Ovary (tissue), 9 donors: ENCODE measurements around the gene ZNF71. TPM values are rescaled to one million over a fixed set of nuclear protein-coding genes. Genes with fewer than 3 reads are reported as not detected.

Experiments
- DNase-seq, 5 donors: peaks; one replicate each; pipeline ENCODE4 v3.0.0-alpha.2; 2019 to 2020
- H3K27ac ChIP-seq, 2 donors: fragments of 200-600 bp; one replicate each; pipeline versions ENCODE4 v1.5.1 to v1.8.0; 2019 to 2022
- H3K27me3 ChIP-seq: fragments of 200-600 bp; one replicate; pipeline ENCODE4 v1.8.0; 2022
- H3K36me3 ChIP-seq: fragments of 200-600 bp; sonication (generic); one replicate; pipeline ENCODE4 v1.5.1; 2019
- H3K4me1 ChIP-seq: one replicate; pipeline ENCODE4 v1.8.1; 2013; ENCODE audit warnings: mild to moderate bottlenecking, moderate library complexity; ENCODE audit not compliant: insufficient read depth
- H3K4me3 ChIP-seq: fragments of 200-600 bp; sonication (generic); one replicate; pipeline ENCODE4 v1.5.1; 2017
- H3K9me3 ChIP-seq, 2 donors: fragments of 200-600 bp in 1 of 2; sonication (generic) in 1 of 2; one replicate each; pipeline versions ENCODE4 v1.5.1 to v1.8.1; 2013 to 2019; ENCODE audit warnings: mild to moderate bottlenecking in 1 of 2, moderate library complexity in 1 of 2
- CTCF ChIP-seq, 3 donors: fragments of 450-650 bp in 2 of 3; fragments of 200-600 bp in 1 of 3; IDR thresholded peaks; one replicate each; pipeline versions ENCODE4 v1.5.1 to v1.8.0; 2016 to 2022; ENCODE audit warnings: antibody characterized with exemption in 3 of 3, mild to moderate bottlenecking in 1 of 3
- EP300 ChIP-seq: sonication (generic); formaldehyde crosslinking; IDR thresholded peaks from one replicate; pipeline ENCODE4 v1.6.1; 2017; ENCODE audit warnings: antibody characterized with exemption
- POLR2A ChIP-seq: fragments of 450-650 bp; IDR thresholded peaks from one replicate; pipeline ENCODE4 v1.6.1; 2017; ENCODE audit warnings: antibody characterized with exemption, mild to moderate bottlenecking, moderate library complexity
- WGBS, 3 donors: extraction: QIAGEN DNeasy Blood & Tissue Kit in 1 of 3; methylation state at CpG; one replicate each; pipeline versions ENCODE4 v1.1.5 to v1.1.7; 2013 to 2017; 5-methylcytosine and 5-hydroxymethylcytosine counted together
- intact Hi-C, 4 donors: fragments of 100-400 bp; cut with DNase I; formaldehyde crosslinking; loops; one replicate each; pipeline versions ENCODE4 v1.11.0 to v1.15.1; 2022 to 2023
- polyA plus RNA-seq, 2 donors: library from polyadenylated mRNA; stranded (reverse); fragments of 200-250 nt in 1 of 2; fragments of 350-450 nt in 1 of 2; fragmentation: Illumina TruSeq in 1 of 2; extraction: RNeasy Lipid Tissue Mini Kit (QIAGEN cat#74804) in 1 of 2; gene quantifications; one replicate each; pipeline ENCODE4 v1.2.3, GENCODE V29; 2013 to 2014
- total RNA-seq, 7 donors: library from RNA; depleted of rRNA in 2 of 7; stranded (reverse); fragments of >200 nt in 2 of 7; fragmentation: NEBNext Ultra II Directional in 3 of 7; extraction: Animal tissue kit (Norgen Biotek cat#: 25700) in 3 of 7; gene quantifications; one replicate each; pipeline versions ENCODE4 v1.1.0 to v1.2.4, GENCODE V29; 2016 to 2023
- donor health status: DM: no; HTN: no; CAD: no; lungs with moderate emphysema.
- donor health status: DM: no; HTN: no; CAD: no.
- donor health status: Bipolar disorder and iron deficiency.
- donor health status: DM: yes; HTN: yes; CAD: no.
- donor health status: DM: no; HTN: no; CAD: no.
- donor health status: DM: yes; HTN: yes; CAD: no.

Gene ZNF71
- total and polyA plus RNA-seq, 9 donors = 3.4 to 9.8 (median 7.7) TPM

DNA sequence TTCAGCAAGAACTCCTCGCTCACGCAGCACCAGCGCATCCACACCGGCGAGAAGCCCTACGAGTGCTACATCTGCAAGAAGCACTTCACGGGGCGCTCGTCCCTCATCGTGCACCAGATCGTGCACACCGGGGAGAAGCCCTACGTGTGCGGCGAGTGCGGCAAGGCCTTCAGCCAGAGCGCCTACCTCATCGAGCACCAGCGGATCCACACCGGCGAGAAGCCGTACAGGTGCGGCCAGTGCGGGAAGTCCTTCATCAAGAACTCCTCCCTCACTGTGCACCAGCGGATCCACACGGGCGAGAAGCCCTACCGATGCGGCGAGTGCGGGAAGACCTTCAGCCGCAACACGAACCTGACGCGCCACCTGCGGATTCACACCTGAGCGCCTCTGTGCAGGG, 27.3 kb downstream of the ZNF71 start:
- peaks cover 5 to 46% of the 10 kb centered on the region in 2 donors for H3K9me3 ChIP-seq
- peaks cover 3% of the 10 kb centered on the region for H3K36me3 ChIP-seq
- no peak for TF ChIP-seq EP300
- TF ChIP-seq CTCF (IDR thresholded peaks at IDR 0.05) = no peak
- no peak for TF ChIP-seq POLR2A
- no peak overlapping the region for H3K27ac ChIP-seq
- H3K27me3 ChIP-seq = no peaks in the 10 kb centered on the region
- intact Hi-C loops = no loop called here
- DNase-seq = no peak
- H3K4me1 ChIP-seq = no peaks in the 10 kb centered on the region
- no peak overlapping the region for H3K4me3 ChIP-seq
- WGBS, 3 donors = 91 to 95% (median 94%) methylated on average over 37 of the region's 37 CpGs

GRCh38 chr19:56623006-56623405, 27.9 kb downstream of the ZNF71 start:
- TF ChIP-seq EP300 (no peak), POLR2A (no peak), CTCF (IDR thresholded peaks at IDR 0.05) (no peak)
- peaks cover 5 to 40% of the 10 kb centered on the region in 2 donors for H3K9me3 ChIP-seq

DNA sequence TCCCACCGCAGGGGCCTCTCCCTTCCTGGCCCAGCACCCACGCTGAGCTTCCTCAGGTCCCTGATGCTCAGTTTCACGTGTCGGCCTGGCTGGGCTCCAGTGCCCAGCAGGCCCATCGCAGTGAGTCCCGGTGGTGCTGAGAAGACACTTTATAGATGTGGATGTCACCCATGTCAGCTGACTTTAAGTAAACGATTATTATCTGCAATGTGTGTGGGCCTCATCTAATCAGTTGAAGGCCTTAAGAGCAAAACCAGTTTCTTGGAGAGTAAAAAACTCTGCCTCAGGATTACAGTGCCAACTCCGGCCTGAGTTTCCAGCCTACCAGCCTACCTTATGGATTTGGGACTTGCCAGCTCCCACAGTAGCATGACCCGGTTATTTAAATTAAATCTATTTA, 30.6 kb downstream of the ZNF71 start:
- intact Hi-C loops = no loop called here
- Histone ChIP-seq H3K36me3 (peaks cover 3% of the 10 kb centered on the region), H3K4me1 (no peaks in the 10 kb centered on the region), H3K9me3 (peaks cover 0 to 25% of the 10 kb centered on the region in 2 donors), H3K27me3 (no peaks in the 10 kb centered on the region), H3K4me3 (no peak overlapping the region), H3K27ac (no peak overlapping the region)
- WGBS, 3 donors = 94% methylated on average over 9 of the region's 9 CpGs
- TF ChIP-seq CTCF (IDR thresholded peaks at IDR 0.05) (no peak), POLR2A (no peak)
- DNase-seq = no peak

More at GRCh38 chr19:56623006-56623405, 27.9 kb downstream of the ZNF71 start:
- no peak for DNase-seq
- intact Hi-C loops = no loop called here
- no peak overlapping the region for H3K4me3 ChIP-seq
- WGBS, 3 donors = 81 to 89% (median 83%) methylated on average over 9 of the region's 9 CpGs
- H3K36me3 ChIP-seq = peaks cover 3% of the 10 kb centered on the region
- H3K4me1 ChIP-seq = no peaks in the 10 kb centered on the region
- H3K27ac ChIP-seq = no peak overlapping the region
- no peaks in the 10 kb centered on the region for H3K27me3 ChIP-seq

GRCh38 chr19:56633021-56633420, 37.9 kb downstream of the ZNF71 start:
- H3K27ac ChIP-seq = no peak overlapping the region
- intact Hi-C loops = no loop called here
- H3K4me3 ChIP-seq = no peak overlapping the region
- H3K36me3 ChIP-seq = no peaks in the 10 kb centered on the region
- no peaks in the 10 kb centered on the region for H3K27me3 ChIP-seq
- H3K4me1 ChIP-seq = no peaks in the 10 kb centered on the region
- no peak for DNase-seq
- 13 to 37% (median 27%) methylated on average over 1 of the region's 1 CpG for WGBS, 3 donors
- TF ChIP-seq POLR2A = no peak
- no peak for TF ChIP-seq CTCF (IDR thresholded peaks at IDR 0.05)
- TF ChIP-seq EP300 = no peak
- H3K9me3 ChIP-seq = peaks cover 0 to 9% of the 10 kb centered on the region in 2 donors
